CD4-positive, alpha-beta T cell treated with Interleukin-21 for 1 hour (primary cell): ENCODE results near the gene TIMM50.
"Not testable (repeated sequence)": the region's sequence is repeated elsewhere in the genome, so short reads cannot be mapped to it uniquely, and the experiment has no call there.

Experiments
- DNase-seq: peaks from one replicate; pipeline ENCODE4 v3.0.0-alpha.2; 2020

TIMM50 gene

DNA sequence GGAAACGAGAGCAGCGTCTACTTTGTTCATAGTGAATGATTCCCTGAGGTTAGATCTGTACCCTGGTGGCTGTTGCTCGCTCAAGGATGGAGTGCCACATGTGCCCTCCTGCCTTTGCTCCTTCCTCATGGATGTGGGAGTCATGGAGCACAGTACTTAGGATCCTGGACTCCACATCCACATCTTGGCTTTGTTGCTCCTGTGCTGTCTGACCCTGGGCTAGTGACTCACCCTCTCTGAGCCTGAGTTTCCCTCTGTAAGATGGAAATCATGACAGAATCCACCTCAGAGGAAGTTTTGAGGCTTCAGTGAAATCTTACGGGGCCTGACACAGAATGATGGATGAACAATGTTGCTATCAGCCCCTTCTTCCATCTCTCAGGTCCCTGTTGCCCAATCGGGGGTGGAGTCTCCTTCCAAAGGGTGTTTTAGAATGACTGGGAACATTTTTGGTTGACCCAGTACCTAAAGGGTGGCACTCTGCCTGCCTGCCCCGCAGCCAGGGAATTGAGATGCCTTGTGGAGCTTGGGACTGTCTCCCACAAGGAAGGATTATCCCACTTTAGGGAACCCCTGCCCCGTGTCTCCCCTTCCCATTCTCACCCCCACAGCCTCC, 9.8 kb upstream of the TIMM50 start:
- no peak for DNase-seq

DNA sequence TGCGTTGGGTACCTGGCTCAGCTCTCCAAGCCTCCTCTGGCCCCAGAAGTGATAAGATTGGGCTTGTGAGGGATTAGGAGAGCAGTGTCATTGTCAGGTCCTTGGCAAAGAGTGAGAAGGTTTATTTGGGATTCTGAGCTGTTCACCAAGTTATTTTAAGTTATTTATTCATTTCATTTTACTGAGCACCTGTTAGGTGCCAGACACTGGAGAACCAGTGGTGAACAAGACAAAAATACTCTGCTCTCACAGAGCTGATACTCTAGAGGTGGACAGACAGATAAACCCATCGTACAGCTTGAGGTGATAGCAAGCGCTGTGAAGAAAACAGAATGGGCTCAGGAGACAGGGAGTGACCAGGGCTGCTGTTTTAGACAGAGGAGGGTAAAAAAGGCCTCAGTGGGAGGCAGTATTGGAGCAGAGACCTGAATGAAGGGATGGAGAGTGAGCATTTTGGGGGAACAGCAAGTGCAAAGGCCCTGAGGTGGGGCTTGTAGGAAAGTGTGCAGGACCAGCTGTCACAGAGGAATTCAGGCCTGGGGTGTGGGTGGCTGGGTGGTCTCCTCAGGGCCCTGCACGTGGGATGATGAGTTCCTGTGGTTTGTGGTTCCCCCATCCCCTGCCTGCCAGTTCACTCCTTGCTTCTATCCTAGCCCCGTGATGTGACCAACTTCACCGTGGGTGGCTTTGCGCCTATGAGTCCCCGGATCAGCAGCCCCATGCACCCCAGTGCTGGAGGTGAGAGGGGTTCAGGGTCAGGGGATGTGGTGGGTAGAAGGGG, 8.7 kb upstream of the TIMM50 start:
- no peak for DNase-seq

DNA sequence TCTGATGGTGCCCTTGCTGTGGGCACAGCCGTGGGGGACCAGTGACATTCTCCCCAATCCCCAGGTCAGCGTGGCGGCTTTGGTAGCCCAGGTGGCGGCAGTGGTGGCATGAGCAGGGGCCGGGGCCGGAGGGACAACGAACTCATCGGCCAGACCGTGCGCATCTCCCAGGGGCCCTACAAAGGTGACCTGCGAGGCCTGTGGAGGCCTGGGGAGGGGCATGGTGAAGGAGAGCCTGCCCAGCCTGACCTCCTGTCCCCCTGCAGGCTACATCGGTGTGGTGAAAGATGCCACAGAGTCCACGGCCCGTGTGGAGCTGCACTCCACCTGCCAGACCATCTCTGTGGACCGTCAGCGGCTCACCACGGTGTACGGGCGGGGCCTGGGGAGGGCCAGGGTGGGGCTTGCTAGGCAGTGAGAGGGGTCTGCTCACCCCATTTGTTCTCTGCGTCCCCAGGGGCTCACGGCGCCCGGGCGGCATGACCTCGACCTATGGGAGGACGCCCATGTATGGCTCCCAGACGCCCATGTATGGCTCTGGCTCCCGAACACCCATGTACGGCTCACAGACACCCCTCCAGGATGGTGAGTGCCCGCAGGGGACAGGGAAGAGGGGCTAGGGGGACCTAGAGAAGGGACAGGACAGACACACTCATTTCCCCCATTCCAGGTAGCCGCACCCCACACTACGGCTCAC, 7.7 kb upstream of the TIMM50 start:
- no peak for DNase-seq

DNA sequence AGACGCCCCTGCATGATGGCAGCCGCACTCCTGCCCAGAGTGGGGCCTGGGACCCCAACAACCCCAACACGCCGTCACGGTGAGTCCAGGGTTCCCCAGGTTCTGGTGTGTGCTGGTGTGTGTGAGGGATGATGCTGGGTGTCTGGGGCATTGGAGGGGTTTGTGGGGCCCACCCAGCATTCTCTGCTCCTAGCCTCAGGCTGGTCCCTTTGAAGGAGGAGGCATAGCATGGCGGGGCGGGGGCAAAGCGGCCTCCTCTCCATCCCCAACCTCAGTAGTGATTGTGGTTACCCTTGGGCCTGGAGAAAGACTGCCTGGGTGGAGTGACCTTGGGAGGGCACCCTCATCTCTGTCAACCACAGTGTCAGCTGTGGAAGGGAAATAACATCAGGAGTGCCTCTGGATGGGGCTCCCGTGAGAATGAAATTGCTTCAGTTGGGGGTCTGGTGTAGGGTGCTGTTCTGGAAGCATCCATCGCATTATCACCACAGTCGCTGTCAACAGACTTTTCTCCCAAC, 7.1 kb upstream of the TIMM50 start:
- DNase-seq, result no peak

DNA sequence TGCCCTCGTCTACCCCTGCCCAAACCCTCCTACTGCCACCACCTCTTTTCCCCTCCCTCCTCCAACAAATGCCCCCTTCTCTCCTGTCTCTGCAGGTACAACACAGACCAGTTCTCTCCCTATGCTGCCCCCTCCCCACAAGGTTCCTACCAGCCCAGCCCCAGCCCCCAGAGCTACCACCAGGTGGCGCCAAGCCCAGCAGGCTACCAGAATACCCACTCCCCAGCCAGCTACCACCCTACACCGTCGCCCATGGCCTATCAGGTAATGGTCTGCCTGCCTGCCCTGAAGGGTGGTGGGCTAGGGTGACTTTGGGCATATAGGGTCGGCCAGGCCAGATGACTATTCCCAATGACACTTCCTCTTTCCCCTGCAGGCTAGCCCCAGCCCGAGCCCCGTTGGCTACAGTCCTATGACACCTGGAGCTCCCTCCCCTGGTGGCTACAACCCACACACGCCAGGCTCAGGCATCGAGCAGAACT, 6.5 kb upstream of the TIMM50 start:
- DNase-seq, result peak; percentile 77

DNA sequence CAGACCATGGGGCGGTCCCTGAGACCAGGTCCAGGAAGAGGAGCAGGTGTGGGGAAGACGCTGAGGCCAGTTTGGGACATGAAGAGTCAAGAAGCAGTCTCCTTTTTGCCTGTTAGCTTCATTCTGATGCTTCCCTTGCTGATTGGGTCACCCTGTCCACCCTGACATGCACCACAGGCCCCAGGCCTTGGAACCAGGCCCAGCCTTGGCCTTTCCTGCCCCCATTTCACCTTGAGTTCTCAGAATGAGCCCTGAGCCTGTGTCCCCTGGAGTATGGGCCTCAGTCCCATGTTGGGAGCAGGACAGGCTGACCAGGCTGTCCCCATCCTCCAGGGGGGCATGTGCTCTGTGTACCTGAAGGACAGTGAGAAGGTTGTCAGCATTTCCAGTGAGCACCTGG, 4.9 kb upstream of the TIMM50 start:
- no peak for DNase-seq

DNA sequence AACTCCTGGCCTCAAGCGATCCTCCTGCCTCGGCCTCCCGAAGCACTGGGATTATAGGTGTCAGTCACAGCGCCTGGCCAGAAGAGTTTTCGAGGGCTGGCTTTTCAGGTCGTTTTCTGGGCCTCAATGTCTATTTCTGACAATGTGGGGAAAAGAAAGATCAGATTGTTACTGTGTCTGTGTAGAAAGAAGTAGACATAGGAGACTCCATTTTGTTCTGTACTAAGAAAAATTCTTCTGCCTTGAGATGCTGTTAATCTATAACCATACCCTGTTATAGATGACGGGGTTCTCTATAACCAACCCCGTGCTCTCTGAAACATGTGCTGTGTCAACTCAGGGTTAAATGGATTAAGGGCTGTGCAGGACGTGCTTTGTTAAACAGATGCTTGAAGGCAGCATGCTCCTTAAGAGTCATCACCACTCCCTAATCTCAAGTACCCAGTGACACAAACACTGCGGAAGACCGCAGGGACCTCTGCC, 1.3 kb upstream of the TIMM50 start:
- not testable (repeated sequence) for DNase-seq

DNA sequence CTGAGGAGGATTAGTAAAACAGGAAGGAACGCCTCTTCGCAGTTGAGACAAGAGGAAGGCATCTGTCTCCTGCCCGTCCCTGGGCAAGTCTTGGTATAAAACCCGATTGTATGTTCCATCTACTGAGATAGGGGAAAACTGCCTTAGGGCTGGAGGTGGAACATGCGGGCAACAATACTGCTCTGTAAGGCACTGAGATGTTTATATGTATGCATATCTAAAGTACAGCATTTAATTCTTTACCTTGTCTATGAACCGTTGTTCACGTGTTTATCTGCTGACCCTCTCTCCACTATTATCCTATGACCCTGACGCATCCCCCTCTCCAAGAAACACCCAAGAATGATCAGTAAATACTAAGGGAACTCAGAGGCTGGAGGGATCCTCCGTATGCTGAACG, 722 bp upstream of the TIMM50 start:
- no peak for DNase-seq

DNA sequence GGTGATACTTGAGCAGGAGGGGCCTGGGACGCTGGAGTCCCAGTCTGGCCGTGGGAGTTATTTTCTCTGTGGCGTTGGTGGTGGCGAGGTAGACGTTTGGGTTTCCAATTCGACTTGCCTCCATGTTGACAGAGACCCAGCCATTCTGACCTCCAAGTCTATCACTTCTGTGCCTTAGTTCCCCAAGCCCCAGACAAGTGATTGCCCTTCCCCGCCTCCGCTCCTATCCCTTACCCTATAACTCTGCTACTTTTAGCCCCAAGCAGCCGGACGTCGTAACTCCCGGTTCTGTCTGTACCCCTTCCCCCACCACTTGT, 549 bp downstream of the TIMM50 start:
- DNase-seq, result no peak

DNA sequence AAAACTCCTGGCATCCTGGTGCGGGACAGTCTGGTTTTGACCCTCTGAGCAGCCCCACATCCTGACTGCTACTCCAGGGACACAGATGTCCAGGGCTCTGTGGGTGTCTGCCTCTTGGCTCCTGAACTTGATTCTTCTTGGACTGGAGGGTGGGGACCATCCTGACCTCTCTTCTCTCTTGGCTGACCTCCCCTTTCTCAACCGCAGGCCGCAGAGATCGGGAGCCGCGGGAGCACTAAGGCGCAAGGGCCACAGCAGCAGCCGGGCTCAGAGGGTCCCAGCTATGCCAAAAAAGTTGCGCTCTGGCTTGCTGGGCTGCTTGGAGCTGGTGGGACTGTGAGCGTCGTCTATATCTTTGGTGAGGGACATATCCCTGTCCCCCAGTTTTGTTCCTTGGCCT, 1.0 kb downstream of the TIMM50 start:
- no peak for DNase-seq

DNA sequence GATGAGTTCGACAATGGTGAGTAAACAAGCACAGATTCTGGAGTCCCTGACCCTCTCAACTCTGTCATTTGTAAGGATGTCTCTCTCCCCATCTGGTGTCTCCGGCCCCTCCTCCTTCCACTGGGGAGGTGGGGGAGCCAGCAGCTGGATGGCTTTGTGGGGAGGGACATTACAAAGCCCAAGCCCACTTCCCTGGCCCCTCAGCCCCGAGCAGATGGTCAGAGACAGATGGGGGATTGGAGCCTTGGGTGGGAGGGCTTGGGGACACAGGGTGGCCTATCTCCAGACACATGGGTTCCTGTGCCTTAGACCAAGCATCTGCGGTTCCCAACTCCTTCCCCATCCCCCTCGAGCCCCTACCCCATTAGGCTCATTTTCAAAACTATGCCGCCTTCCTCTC, 2.5 kb downstream of the TIMM50 start:
- no peak for DNase-seq

DNA sequence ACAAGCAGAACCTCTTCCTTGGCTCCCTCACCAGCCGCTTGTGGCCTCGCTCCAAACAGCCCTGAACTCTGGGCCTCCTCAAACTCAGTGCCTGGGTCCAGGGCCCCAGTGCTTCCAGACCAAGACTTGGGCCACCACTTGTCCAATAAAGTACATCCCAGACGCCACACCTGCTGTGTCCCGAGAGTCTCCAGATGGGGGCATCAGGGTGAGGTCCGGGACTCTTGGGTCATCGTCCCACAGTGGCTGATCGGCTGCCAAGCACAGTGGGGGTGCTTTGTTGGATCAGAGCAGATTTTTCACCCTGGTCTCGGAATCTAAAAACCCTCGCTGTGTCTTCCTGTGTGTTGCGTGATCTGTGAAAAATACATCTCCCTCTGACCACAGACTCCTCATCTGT, 9.1 kb downstream of the TIMM50 start:
- no peak for DNase-seq

DNA sequence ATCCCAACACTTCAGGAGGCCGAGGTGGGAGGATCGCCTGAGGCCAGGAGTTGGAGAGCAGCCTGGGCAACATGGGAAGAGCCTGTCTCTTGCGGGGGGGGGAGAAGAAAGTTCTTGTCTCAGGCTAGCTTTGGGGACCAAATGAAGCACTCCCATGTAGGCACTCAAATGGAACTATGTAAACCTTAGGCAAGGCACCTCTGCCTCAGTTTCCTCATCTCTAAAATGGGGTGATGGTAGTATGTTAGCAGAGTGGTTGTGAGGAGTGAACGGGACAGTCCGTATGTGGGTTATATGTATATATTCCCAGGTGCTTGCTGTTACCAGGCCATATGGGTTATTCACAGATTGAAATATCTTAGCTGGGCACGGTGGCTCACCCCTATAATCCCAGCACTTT, 11.6 kb downstream of the TIMM50 start:
- DNase-seq, result no peak

DNA sequence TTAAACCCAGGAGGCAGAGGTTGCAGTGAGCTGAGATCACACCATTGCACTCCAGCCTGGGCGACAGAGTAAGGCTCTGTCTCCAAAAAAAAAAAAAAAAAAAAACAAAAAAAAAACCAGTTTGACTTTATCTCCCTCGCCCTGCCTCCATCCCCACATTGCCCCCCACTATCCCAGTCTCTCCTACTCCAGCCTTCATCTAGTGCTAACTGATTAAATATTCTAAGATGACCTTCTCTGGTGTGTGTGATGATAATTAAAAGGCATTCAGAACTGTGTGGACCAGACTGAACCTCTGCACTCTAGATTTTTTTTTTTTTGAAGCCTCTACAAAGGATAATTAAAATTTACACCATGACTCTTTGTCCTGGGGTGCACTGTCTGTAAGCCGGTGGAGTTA, 12.2 kb downstream of the TIMM50 start:
- no peak for DNase-seq

DNA sequence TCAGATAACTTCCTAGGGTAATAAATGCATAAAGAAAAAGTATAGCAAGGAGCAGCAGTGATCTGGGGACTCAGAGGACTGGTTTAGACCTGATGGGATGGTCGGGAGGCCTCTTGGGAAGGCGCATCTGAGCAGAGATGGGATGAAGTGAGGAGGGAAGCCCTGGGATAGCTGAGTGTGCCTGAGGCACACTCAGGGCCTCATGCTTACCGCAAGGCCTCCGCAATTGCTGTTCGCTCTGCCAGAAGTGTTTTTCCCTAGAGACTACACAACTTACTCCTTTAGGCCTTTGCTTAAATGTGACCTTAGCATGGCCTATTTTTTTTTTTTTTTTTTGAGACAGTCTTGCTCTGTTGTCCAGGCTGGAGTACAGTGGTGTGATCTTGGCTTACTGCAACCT, 14.0 kb downstream of the TIMM50 start:
- no peak for DNase-seq

DNA sequence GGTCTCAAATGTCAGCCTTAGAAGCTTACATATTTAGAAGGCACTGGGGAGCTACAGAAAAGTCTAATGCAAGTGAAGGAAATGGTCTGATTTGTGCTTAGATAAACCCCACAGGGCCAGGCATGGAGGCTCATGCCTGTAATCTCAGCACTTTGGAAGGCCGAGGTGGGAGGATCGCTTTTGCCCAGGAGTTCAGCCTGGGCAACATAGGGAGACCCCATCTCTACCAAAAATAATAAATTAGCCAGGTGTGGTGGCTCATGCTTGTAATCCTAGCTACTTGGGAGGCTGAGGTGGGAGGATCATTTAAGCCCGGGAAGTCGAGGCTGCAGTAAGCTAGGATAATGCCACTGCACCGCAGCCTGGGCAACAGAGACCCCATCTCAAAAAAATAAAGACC, 15.4 kb downstream of the TIMM50 start:
- DNase-seq, result no peak

DNA sequence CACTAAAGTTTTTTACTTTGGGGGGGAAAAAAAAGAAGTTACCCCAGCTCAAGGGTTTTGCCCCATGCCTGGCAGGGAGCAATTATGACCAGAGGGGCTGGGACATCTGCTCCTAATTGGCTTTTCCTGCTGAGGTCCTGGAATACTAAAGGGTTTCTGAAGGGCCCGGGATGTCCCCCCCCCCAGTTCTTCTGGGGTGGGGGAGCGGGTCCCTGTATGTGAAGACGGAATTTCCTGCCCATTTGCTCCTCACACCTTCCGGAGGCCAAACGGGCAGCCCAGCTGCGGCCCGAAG, 17.0 kb downstream of the TIMM50 start:
- no peak for DNase-seq

DNA sequence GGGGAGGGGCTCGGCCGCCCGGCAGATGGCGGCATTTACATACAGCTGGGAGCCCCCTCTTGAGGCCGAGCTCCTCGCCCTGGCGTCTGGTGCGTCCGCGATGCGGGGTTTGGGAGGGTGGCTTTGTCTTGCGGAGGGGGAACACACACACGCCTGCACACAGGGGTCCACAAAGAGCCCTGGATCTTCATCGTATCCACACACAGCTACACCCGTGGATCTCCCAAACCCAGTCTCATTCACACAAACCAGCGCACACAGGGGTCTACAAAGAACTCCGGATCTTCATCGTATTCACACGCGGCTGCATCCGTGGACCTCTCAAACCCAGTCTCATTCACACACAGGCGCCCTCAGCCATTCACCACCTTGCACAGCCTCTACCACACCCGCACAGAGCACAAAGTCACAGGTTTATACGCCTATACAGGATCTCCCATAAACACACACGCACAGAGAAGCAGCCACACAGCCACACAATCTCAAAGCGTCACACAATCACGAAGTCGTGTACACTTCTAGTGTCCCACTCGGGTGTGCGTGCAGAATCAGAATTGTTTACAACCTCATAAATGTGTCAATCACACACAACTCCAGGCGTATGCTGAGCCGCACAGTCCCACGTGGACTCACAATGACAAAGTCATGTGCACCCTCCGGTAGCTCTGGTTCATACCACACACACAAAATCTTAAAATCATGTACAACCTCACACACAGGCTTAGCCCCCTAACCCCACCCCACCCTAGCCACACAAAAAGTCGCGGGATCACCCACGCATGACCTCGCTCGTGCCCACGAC, 17.6 kb downstream of the TIMM50 start:
- no peak for DNase-seq

DNA sequence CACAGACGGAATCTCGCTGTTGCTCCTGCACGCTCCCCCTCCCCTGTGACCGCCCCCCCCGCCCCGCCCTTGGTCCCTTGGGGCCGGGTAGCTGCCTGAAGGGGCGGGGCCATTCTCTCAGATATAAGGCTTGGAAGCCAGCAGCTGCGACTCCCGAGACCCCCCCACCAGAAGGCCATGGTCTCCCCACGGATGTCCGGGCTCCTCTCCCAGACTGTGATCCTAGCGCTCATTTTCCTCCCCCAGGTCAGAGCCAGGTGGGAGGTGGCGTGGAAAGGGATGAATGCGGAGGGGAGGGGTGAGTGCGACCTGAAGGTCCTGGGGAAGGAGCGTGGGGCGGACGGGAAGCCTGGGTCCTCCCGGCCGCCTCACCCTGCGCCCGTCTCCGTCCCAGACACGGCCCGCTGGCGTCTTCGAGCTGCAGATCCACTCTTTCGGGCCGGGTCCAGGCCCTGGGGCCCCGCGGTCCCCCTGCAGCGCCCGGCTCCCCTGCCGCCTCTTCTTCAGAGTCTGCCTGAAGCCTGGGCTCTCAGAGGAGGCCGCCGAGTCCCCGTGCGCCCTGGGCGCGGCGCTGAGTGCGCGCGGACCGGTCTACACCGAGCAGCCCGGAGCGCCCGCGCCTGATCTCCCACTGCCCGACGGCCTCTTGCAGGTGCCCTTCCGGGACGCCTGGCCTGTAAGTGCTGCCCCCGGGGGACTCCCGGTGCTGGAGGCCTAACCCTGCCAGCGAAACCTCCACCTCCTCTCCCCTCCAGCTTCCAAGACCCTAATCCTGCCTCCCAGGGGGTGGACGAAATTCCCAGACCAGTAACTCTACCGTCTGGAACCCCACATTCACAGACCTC, 18.4 kb downstream of the TIMM50 start, which contains the start of gene DLL3:
Gene DLL3 (plus strand): TSS at position 150 of the 845 bp plus-strand sequence. CDS start 28 bp downstream, at position 178.
- no peak for DNase-seq

DNA sequence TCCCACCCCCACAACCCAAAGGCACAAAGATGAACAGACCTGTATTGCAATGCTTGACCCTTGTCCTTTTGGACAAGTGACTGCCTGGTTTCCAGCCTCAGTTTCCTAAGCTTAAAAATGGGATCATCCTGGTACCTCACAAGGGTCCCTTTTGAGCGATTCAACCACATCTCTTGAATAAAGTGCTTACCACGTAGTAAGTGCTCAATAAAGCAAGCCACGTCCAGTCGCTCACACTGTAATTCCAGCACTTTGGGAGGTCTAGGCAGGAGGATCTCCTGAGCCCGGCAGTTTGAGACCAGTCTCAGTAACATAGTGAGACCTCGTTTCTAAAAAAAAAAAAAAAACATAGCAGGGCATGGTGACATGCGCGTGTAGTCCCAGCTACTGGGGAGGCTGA, 19.3 kb downstream of the TIMM50 start:
- no peak for DNase-seq

DNA sequence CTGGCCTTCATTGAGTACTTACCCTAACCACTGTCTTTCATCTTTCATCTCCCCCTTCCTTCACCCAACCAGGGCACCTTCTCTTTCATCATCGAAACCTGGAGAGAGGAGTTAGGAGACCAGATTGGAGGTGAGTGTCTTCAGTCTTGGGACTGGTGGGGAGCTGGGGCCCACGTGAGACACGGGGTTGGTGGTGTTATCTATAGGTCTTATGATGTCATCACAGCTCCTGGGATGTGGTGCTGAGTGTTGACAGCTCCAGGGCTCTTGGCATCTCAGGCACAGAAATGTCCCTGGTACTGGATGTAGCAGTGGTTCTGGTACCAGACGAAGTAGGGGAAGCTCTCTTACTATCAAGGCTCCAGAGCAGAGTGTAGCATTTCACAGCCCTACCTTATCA, 19.9 kb downstream of the TIMM50 start:
- no peak for DNase-seq

DNA sequence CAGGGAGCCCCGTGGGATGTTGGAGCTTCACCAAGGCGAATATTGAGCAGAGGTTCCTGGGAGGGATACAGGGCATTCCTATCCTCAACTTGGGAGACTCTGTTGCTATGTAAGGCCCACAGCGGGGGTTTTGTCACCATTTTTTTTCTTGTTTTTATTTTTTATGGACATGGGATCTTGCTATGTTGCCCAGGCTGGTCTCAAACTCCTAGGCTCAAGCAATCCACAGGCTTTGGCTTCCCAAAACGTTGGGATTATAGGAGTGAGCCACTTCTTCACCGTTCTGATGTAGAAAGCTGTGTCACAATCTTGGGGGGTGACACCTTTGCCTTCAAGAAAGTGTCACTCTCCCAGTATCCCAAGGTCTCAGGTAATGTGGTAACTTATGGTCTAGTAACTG, 20.7 kb downstream of the TIMM50 start:
- DNase-seq, result no peak
